H9 (cell line): ENCODE measurements around the gene SCD. TPM values are rescaled to one million over a fixed set of nuclear protein-coding genes. Genes with fewer than 3 reads are reported as not detected.

ENCODE experiments used
- DNase-seq: peaks from one replicate; pipeline ENCODE4 v3.0.0-alpha.2; 2017
- H2AFZ ChIP-seq: one replicate; pipeline ENCODE4 v1.6.1; 2013; ENCODE audit warnings: mild to moderate bottlenecking, low read length, control low read depth, moderate library complexity
- H2AK5ac ChIP-seq: 2 replicates; pipeline ENCODE4 v1.6.1; 2013; ENCODE audit warnings: low read length, control low read depth, mixed read lengths; ENCODE audit not compliant: insufficient read length
- H2BK120ac ChIP-seq: one replicate; pipeline ENCODE4 v1.6.1; 2013; ENCODE audit warnings: low read depth, mild to moderate bottlenecking, low read length, control low read depth, inconsistent platforms; ENCODE audit not compliant: poor library complexity, severe bottlenecking
- H2BK12ac ChIP-seq: 2 replicates; pipeline ENCODE4 v1.6.1; 2013; ENCODE audit warnings: low read length, control low read depth, mixed read lengths, low read depth; ENCODE audit not compliant: insufficient read length
- H2BK15ac ChIP-seq: 2 replicates; pipeline ENCODE4 v1.6.1; 2013; ENCODE audit warnings: low read depth, low read length, control low read depth
- H2BK20ac ChIP-seq: one replicate; pipeline ENCODE4 v1.6.1; 2013; ENCODE audit warnings: low read depth, mild to moderate bottlenecking, low read length, control low read depth, inconsistent platforms; ENCODE audit not compliant: poor library complexity, severe bottlenecking
- H2BK5ac ChIP-seq: 2 replicates; pipeline ENCODE4 v1.6.1; 2013; ENCODE audit warnings: low read length, control low read depth, mixed read lengths; ENCODE audit not compliant: insufficient read length
- H3K14ac ChIP-seq: 2 replicates; pipeline ENCODE4 v1.6.1; 2013; ENCODE audit warnings: low read length, control low read depth; ENCODE audit not compliant: insufficient read depth
- H3K18ac ChIP-seq: 2 replicates; pipeline ENCODE4 v1.6.1; 2013; ENCODE audit warnings: low read depth, mild to moderate bottlenecking, mixed read lengths, low read length, control low read depth; ENCODE audit not compliant: insufficient read length
- H3K23ac ChIP-seq: 2 replicates; pipeline ENCODE4 v1.6.1; 2013; ENCODE audit warnings: low read length, control low read depth, mixed read lengths, low read depth; ENCODE audit not compliant: insufficient read length
- H3K23me2 ChIP-seq: 2 replicates; pipeline ENCODE4 v1.6.1; 2013; ENCODE audit warnings: low read depth, mild to moderate bottlenecking, mixed read lengths, low read length, control low read depth; ENCODE audit not compliant: insufficient read length, poor library complexity, severe bottlenecking
- H3K27ac ChIP-seq: 2 replicates; pipeline ENCODE4 v1.5.1; 2013; ENCODE audit warnings: low read length, control low read depth, mixed read lengths, low read depth; ENCODE audit not compliant: insufficient read length
- H3K27me3 ChIP-seq: 2 replicates; pipeline ENCODE4 v1.6.1; 2013; ENCODE audit warnings: low read length, control low read depth, inconsistent platforms; ENCODE audit not compliant: insufficient read depth
- H3K4ac ChIP-seq: 2 replicates; pipeline ENCODE4 v1.6.1; 2013; ENCODE audit warnings: low read depth, mild to moderate bottlenecking, control low read depth, inconsistent platforms, low read length, moderate library complexity
- H3K4me1 ChIP-seq: 2 replicates; pipeline ENCODE4 v1.6.1; 2013; ENCODE audit warnings: low read length, control low read depth, inconsistent platforms; ENCODE audit not compliant: insufficient read depth
- H3K4me2 ChIP-seq: 2 replicates; pipeline ENCODE4 v1.6.1; 2013; ENCODE audit warnings: low read length, control low read depth, mixed read lengths; ENCODE audit not compliant: insufficient read length, insufficient read depth
- H3K56ac ChIP-seq: 2 replicates; pipeline ENCODE4 v1.6.1; 2013; ENCODE audit warnings: low read depth, mild to moderate bottlenecking, mixed read lengths, low read length, control low read depth; ENCODE audit not compliant: insufficient read length
- H3K79me1 ChIP-seq: 2 replicates; pipeline ENCODE4 v1.6.1; 2013; ENCODE audit warnings: low read depth, mild to moderate bottlenecking, moderate library complexity, low read length, control low read depth, inconsistent platforms; ENCODE audit not compliant: insufficient read depth, poor library complexity, severe bottlenecking
- H3K79me2 ChIP-seq: 2 replicates; pipeline ENCODE4 v1.6.1; 2013; ENCODE audit warnings: low read length, control low read depth, inconsistent platforms; ENCODE audit not compliant: insufficient read depth
- H3K9ac ChIP-seq: 2 replicates; pipeline ENCODE4 v1.6.1; 2013; ENCODE audit warnings: low read length, control low read depth, mixed read lengths; ENCODE audit not compliant: insufficient read length; ENCODE audit errors: extremely low read depth
- H3K9me3 ChIP-seq: one replicate; pipeline ENCODE4 v1.6.1; 2013; ENCODE audit warnings: low read depth, low read length, inconsistent platforms; ENCODE audit not compliant: control insufficient read depth
- H3T11ph ChIP-seq: one replicate; pipeline ENCODE4 v1.6.1; 2013; ENCODE audit warnings: mild to moderate bottlenecking, low read length, control low read depth, inconsistent platforms
- H4K20me1 ChIP-seq: one replicate; pipeline ENCODE4 v1.6.1; 2013; ENCODE audit not compliant: control insufficient read depth, insufficient read length, insufficient read depth
- H4K5ac ChIP-seq: 2 replicates; pipeline ENCODE4 v1.6.1; 2013; ENCODE audit warnings: low read depth, mild to moderate bottlenecking, mixed read lengths, low read length, control low read depth; ENCODE audit not compliant: insufficient read length
- H4K8ac ChIP-seq: replicated peaks from 2 replicates; pipeline ENCODE4 v1.6.1; 2013; ENCODE audit warnings: low read length, control low read depth, mixed read lengths, low read depth; ENCODE audit not compliant: insufficient read length
- H4K91ac ChIP-seq: 2 replicates; pipeline ENCODE4 v1.6.1; 2013; ENCODE audit warnings: low read depth, mild to moderate bottlenecking, moderate library complexity, mixed read lengths, low read length, control low read depth; ENCODE audit not compliant: insufficient read length
- H3K27ac Mint-ChIP-seq, 3 experiments: 2 replicates in 2 of 3; 3 replicates in 1 of 3; pipeline ENCODE4 v1.8.0; 2020 to 2021; ENCODE audit warnings: mixed read lengths in 3 of 3, mild to moderate bottlenecking in 1 of 3, moderate library complexity in 1 of 3
- H3K27me3 Mint-ChIP-seq: 2 replicates; pipeline ENCODE4 v1.8.0; 2021; ENCODE audit warnings: low read depth, mild to moderate bottlenecking, moderate library complexity, mixed read lengths
- H3K36me3 Mint-ChIP-seq, 3 experiments: 2 replicates in 2 of 3; 3 replicates in 1 of 3; pipeline ENCODE4 v1.8.0; 2020 to 2021; ENCODE audit warnings: low read depth in 3 of 3, mixed read lengths in 3 of 3; ENCODE audit not compliant: insufficient read depth in 1 of 3
- H3K4me1 Mint-ChIP-seq, 2 experiments: 2 replicates each; pipeline ENCODE4 v1.8.0; 2020; ENCODE audit warnings: mixed read lengths in 2 of 2
- H3K4me3 Mint-ChIP-seq, 2 experiments: 2 replicates in 1 of 2; 3 replicates in 1 of 2; pipeline ENCODE4 v1.8.0; 2020 to 2021; ENCODE audit warnings: mild to moderate bottlenecking in 2 of 2, mixed read lengths in 2 of 2, moderate library complexity in 1 of 2
- H3K9me3 Mint-ChIP-seq, 2 experiments: 2 replicates in 1 of 2; 3 replicates in 1 of 2; pipeline ENCODE4 v1.8.0; 2020; ENCODE audit warnings: mild to moderate bottlenecking in 2 of 2, mixed read lengths in 2 of 2, moderate library complexity in 1 of 2
- WGBS: extraction: QIAGEN DNeasy Blood & Tissue Kit; methylation state at CpG from one replicate; pipeline ENCODE4 v1.1.7; 2013; ENCODE audit warnings: missing lambda C conversion rate, low lambda C conversion rate, mixed read lengths; ENCODE audit not compliant: insufficient read length; ENCODE audit errors: extremely low coverage; 5-methylcytosine and 5-hydroxymethylcytosine counted together
- total RNA-seq: library from RNA; stranded (reverse); gene quantifications from 2 replicates; pipeline ENCODE4 v1.2.1, GENCODE V29; 2021
- TF ChIP-seq, protein P1 (sequence below): fragments of 200-600 bp; sonication (generic); conservative IDR thresholded peaks from 3 replicates; pipeline ENCODE4 v1.8.0; 2021; ENCODE audit warnings: antibody characterized with exemption, mild to moderate bottlenecking

The SCD gene
- total RNA-seq, 1 experiment from 2014 or later = 354 TPM

DNA sequence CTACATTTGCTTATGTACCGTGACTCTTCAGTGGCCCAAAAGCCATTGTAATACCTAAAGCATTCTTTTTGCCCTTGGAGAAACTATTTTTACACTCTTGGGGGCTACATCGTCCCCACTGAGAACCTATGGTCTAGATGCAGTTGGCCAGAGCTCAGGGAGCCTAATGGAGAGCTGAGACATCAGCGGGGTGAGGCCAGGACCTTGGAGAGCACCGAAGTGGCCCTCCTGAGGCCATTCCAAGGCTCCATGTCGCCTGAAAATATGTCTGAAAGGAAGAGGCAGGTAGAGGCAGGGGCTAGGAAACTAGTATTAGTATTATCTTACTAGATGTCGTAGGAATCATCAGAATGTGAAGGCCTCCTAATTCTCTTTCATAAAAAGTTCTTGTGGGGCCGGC is 21.9 kb upstream of the SCD start:
- no peak overlapping the region for H3K4me2 ChIP-seq
- no peaks in the 10 kb centered on the region for H3K9me3 Mint-ChIP-seq
- no peaks in the 10 kb centered on the region for H3K4me1 ChIP-seq
- no peaks in the 10 kb centered on the region for H3K23me2 ChIP-seq
- no peak overlapping the region for H3K14ac ChIP-seq
- no peaks in the 10 kb centered on the region for H4K20me1 ChIP-seq
- 0 out of 4 replicates have a peak, but pooled peaks cover 0 to 2% of the 10 kb centered on the region in 2 experiments for H3K4me1 Mint-ChIP-seq
- H3K23ac ChIP-seq = no peak overlapping the region
- no peak overlapping the region for H3T11ph ChIP-seq
- no peaks in the 10 kb centered on the region for H3K9me3 ChIP-seq
- H2BK12ac ChIP-seq = no peak overlapping the region
- H2BK15ac ChIP-seq = no peak overlapping the region
- H3K9ac ChIP-seq = no peak overlapping the region
- no peak overlapping the region for H3K18ac ChIP-seq
- H3K79me1 ChIP-seq = no peaks in the 10 kb centered on the region
- H3K27me3 ChIP-seq = no peaks in the 10 kb centered on the region
- H4K91ac ChIP-seq = no peak overlapping the region
- no CpG with 5 or more reads among the region's 7 CpGs for WGBS
- no peak overlapping the region for H3K4me3 Mint-ChIP-seq
- no peaks in the 10 kb centered on the region for H3K79me2 ChIP-seq
- no peak overlapping the region for H4K8ac ChIP-seq
- H2AK5ac ChIP-seq = no peak overlapping the region
- no peak overlapping the region for H2BK20ac ChIP-seq
- H3K4ac ChIP-seq = no peak overlapping the region
- DNase-seq = peak; percentile 58
- H3K56ac ChIP-seq = no peak overlapping the region
- no peak overlapping the region for H4K5ac ChIP-seq
- H3K27ac ChIP-seq = no peak overlapping the region
- H2BK120ac ChIP-seq = no peak overlapping the region
- H2AFZ ChIP-seq = no peak overlapping the region
- H3K27ac Mint-ChIP-seq = no peak overlapping the region
- no peak overlapping the region for H2BK5ac ChIP-seq
- H3K36me3 Mint-ChIP-seq = no peaks in the 10 kb centered on the region
- TF ChIP-seq, protein P1, sequence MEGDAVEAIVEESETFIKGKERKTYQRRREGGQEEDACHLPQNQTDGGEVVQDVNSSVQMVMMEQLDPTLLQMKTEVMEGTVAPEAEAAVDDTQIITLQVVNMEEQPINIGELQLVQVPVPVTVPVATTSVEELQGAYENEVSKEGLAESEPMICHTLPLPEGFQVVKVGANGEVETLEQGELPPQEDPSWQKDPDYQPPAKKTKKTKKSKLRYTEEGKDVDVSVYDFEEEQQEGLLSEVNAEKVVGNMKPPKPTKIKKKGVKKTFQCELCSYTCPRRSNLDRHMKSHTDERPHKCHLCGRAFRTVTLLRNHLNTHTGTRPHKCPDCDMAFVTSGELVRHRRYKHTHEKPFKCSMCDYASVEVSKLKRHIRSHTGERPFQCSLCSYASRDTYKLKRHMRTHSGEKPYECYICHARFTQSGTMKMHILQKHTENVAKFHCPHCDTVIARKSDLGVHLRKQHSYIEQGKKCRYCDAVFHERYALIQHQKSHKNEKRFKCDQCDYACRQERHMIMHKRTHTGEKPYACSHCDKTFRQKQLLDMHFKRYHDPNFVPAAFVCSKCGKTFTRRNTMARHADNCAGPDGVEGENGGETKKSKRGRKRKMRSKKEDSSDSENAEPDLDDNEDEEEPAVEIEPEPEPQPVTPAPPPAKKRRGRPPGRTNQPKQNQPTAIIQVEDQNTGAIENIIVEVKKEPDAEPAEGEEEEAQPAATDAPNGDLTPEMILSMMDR = no peak
- H3K27me3 Mint-ChIP-seq = peaks cover 67% of the 10 kb centered on the region
